HG03103 (cell line): Measurements from ENCODE around the gene ATAT1.
"Not testable (repeated sequence)": the region's sequence is repeated elsewhere in the genome, so short reads cannot be mapped to it uniquely, and the experiment has no call there.

Experiments
- ATAC-seq: cut with Tn5 transposase; IDR thresholded peaks from one replicate; pipeline ENCODE4 v1.9.1; 2021; ENCODE audit warnings: low read depth; ENCODE audit not compliant: unreplicated experiment

The ATAT1 gene

GRCh38 chr6:30626484-30627366 lies at the start of gene ATAT1:
ATAT1 (plus strand) TSS chr6:30626874.
- peak; percentile 78 for ATAC-seq

GRCh38 chr6:30578051-30578450 lies 48.6 kb upstream of the ATAT1 start:
- ATAC-seq = no peak

DNA sequence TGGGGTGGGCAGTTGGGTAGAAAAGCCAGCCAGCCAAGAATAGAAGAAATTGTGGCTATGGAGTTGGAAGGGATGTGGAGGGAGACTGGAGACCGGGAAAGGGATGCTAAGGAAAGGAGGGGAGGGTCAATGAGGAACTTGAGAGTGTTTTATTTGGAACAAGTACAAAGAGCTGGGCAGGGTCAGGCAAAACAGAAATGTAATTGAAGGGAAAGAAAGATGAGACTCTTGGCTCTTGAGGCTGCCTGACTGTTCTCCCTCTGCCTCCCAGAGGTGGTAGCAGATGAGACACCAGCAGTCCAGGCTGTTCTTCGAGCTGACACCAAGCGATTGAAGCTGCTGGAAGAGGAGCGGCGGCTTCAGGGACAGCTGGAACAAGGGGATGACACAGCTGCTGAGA lies 42.8 kb upstream of the ATAT1 start:
- no peak for ATAC-seq

GRCh38 chr6:30589754-30590358 lies 36.8 kb upstream of the ATAT1 start:
- ATAC-seq = no peak

DNA sequence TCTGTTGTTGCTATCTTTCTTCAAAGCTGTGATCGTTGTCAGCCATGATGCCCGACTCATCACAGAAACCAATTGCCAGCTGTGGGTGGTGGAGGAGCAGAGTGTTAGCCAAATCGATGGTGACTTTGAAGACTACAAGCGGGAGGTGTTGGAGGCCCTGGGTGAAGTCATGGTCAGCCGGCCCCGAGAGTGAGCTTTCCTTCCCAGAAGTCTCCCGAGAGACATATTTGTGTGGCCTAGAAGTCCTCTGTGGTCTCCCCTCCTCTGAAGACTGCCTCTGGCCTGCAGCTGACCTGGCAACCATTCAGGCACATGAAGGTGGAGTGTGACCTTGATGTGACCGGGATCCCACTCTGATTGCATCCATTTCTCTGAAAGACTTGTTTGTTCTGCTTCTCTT lies 36.2 kb upstream of the ATAT1 start:
- ATAC-seq = no peak

GRCh38 chr6:30591008-30591407 lies 35.7 kb upstream of the ATAT1 start:
- no peak for ATAC-seq

GRCh38 chr6:30592287-30592686 lies 34.4 kb upstream of the ATAT1 start:
- no peak for ATAC-seq

GRCh38 chr6:30597315-30598144 lies 29.1 kb upstream of the ATAT1 start:
- ATAC-seq = not testable (repeated sequence)

GRCh38 chr6:30598912-30599624 lies 27.6 kb upstream of the ATAT1 start:
- ATAC-seq = no peak

DNA sequence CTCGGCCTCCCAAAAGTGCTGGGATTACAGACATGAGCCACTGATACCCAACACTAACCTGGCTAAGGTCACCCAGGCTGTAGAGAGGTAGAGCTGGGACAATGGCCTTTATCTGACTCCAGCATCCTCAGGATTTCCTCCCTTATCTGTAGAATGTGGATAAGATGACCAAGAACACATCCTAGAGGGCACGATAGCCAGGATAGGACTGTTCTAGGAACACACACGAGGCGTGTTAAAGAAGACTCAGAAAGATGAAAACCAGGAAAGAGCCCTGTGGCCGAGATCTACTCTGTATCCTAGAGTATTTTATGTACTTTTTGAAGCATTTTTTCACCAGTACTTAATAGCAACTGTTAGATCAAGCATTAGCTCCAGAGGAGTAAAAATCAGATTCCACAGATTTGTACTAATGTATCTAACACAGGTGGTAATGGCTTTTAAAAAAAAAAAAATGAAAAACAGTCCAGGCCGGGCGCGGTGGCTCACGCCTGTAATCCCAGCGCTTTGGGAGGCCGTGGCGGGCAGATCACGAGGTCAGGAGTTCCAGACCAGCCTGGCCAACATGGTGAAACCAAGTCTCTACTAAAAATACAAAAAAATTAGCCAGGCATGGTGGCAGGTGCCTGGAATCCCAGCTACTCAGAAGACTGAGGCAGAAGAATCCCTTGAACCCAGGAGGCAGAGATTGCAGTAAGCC lies 26.9 kb upstream of the ATAT1 start:
- no peak for ATAC-seq

GRCh38 chr6:30600451-30600961 lies 26.2 kb upstream of the ATAT1 start:
- ATAC-seq = no peak

DNA sequence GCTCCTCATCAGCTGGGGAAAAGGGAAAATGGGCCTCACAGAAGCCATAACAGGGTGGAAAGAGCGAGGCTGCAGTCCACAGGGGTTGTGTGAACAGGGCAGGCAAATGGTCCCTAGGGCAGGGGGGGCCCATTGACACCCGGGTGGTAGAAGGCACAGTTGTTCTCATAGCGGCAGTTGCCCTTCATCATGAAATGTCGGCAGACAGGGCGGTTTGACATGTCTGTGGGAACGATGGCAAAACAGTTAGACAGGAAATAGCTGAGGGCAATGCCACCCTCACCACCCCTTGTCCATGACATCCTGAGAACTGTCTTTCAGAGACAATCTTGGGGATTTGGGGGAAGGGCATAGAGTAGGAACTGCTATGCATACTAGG lies 25.2 kb upstream of the ATAT1 start:
- no peak for ATAC-seq

DNA sequence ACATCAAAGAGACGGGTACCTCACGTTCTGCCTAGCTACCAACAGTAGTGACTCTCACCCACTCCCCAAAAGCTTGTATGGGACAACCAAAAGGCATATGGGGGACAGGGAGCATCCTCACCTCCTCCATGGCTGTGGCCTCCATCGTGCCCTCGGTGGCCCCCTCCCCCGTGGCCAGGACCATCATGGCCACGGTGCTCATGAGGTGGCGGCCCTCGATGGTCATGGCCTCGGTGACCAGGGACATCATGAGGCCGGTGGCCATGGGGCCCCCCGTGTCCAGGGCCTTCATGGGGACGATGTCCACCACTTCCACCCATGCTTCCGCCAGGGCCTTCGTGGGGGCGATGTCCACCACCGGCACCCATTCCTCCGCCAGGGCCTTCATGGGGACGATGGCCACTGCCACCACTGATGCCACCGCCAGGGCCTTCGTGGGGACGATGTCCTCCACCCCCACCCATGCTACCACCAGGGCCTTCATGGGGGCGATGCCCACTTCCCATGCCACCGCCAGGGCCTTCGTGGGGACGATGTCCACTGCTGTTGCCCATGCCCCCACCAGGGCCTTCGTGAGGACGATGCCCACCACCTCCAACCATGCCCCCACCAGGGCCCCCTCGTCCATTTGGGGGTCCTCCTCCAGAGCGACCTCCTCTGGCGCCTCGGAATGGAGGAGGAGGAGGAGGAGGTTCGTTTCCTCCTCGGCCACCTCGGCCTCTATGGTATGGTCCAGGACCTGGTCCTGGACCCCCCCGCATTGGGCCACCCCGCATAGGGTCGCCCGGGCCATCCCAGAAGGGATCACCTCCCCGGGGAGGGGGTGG lies 24.6 kb upstream of the ATAT1 start:
- ATAC-seq = no peak

DNA sequence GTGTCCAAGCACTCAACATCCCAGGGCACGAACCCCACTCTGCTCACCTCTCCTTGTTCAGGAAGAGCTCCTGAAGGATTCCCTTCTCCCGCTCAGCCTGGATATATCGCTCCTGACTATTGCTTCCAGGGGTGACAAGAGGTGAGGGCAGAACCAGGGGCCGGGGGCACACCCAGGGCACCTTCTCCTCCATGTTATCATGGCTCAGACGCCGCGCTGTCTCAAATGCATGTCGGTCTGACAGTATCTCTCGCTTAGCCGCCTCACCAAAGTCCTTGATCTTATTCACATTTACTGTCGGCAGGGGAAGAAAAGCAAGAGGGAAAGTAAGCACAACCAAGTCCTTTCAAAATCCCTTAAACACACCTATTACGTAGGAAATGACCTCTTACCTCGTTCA lies 22.7 kb upstream of the ATAT1 start:
- ATAC-seq = no peak

DNA sequence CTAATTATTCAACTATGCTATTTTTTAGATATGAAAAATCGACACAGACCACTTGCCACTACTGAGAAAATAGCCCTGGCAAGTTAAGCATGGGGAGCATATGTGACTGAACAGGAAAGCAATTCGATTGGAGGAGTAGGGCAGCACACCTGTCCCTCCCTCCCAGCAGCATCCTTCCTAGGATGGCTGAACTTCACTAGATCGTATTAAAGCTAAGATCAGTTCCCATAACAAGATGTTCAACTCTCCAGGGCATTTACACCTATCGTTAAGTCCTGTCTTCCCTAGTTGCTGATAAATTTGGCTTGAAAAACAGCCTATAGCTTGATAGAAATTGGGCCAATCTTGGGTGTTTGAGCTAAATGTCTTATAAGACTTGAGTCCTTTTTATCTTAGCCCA lies 16.6 kb upstream of the ATAT1 start:
- ATAC-seq = no peak

DNA sequence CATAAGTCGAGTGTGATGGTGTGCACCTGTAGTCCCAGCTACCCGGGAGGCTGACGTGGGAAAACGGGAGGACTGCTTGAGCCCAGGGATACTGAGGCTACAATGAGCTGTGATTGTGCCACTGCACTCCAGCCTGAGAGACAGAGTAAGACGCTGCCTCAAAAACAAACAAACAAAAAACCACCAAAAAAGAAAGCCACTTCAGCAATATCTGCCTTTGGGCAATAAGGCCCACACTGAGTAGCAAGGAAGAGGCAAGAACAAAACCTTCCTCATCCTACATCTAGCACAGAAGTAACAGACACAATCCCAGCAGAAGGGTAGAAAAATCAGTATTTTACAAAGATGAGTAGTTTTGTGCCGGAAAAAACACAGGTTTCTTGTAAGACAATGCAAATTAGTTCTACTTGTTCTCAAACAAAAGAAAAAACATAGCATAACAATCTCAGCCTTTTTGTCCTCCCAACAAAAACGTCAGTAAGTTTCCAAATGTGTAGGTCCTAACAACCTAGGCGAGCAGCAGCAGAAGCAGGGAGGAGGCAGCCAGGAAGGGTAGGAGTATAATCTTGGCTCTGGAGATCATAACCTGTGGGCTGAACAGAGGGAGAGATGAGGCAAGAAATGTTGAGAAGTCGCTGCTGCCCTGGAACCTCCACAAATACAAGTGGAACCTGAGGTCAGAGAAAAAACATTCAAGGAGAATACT lies 15.4 kb upstream of the ATAT1 start:
- no peak for ATAC-seq

DNA sequence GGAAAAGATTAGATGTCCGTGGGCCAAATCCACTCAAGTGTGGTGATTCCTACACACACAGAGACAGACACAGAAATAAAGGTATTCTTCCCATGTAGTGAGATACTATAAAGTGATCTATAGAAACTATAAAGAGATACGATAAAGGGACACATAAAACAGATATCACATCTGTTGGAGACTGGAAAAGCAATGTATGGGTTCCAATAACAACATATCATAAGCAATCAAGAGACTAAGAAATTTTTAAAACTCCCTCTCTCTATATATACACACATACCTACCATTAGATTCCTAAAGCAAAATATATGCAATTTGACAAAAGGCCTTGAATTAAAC lies 14.8 kb upstream of the ATAT1 start:
- no peak for ATAC-seq

DNA sequence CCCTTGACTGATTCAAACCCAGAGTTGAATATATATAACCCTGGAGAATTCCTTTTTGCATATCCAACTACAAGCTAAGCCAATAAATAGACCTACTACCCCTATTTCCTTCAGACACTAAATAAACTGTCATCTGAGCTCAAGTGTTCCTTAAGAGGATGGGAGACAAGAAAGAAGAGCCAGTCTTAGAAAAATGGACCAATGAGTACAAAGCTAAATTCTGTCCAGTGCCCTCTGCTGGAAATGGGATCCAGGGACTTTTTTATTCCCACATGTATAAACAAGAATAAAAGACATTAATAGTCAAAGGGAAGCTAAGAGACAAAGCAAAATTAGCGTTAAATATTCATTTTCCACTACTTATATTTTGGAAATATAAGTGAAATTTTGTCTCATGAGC lies 14.5 kb upstream of the ATAT1 start:
- no peak for ATAC-seq
